HG03521 (cell line): ENCODE measurements around the gene SERPINB2.

Experiments used
- ATAC-seq: cut with Tn5 transposase; IDR thresholded peaks from one replicate; pipeline ENCODE4 v1.9.1; 2021; ENCODE audit warnings: mild to moderate bottlenecking, moderate library complexity; ENCODE audit not compliant: unreplicated experiment

Gene SERPINB2

GRCh38 chr18:63887424-63887823 is at the start of gene SERPINB2:
SERPINB2 (plus strand) TSS chr18:63887705; CDS start chr18:63891445, 3,740 bp downstream.
- ATAC-seq = no peak

- ATAC-seq = no peak
Measured at GRCh38 chr18:63843008-63843407, 44.5 kb upstream of the SERPINB2 start.

- peak; percentile 58 for ATAC-seq
Measured at GRCh38 chr18:63844254-63844653, 43.3 kb upstream of the SERPINB2 start.

GRCh38 chr18:63848159-63848558 is 39.3 kb upstream of the SERPINB2 start:
- peak; percentile 56 for ATAC-seq

GRCh38 chr18:63850020-63850419 is 37.5 kb upstream of the SERPINB2 start:
- no peak for ATAC-seq

GRCh38 chr18:63850636-63851035 is 36.9 kb upstream of the SERPINB2 start:
- no peak for ATAC-seq

GRCh38 chr18:63858456-63858855 is 29.0 kb upstream of the SERPINB2 start:
- ATAC-seq = no peak

- no peak for ATAC-seq
Measured at GRCh38 chr18:63859781-63860475, 27.6 kb upstream of the SERPINB2 start.

GRCh38 chr18:63860531-63860930 is 27.0 kb upstream of the SERPINB2 start:
- ATAC-seq = no peak

GRCh38 chr18:63867368-63868125 is 20.0 kb upstream of the SERPINB2 start:
- no peak for ATAC-seq

GRCh38 chr18:63868546-63868945 is 19.0 kb upstream of the SERPINB2 start:
- ATAC-seq = no peak

GRCh38 chr18:63869374-63869773 is 18.1 kb upstream of the SERPINB2 start:
- ATAC-seq = no peak

GRCh38 chr18:63869851-63870250 is 17.7 kb upstream of the SERPINB2 start:
- no peak for ATAC-seq

GRCh38 chr18:63871836-63872235 is 15.7 kb upstream of the SERPINB2 start:
- ATAC-seq = no peak

- no peak for ATAC-seq
Measured at GRCh38 chr18:63872586-63872985, 14.9 kb upstream of the SERPINB2 start.

GRCh38 chr18:63878343-63878742 is 9.2 kb upstream of the SERPINB2 start:
- no peak for ATAC-seq

GRCh38 chr18:63878925-63879324 is 8.6 kb upstream of the SERPINB2 start:
- no peak for ATAC-seq

- no peak for ATAC-seq
Measured at GRCh38 chr18:63879709-63880108, 7.8 kb upstream of the SERPINB2 start.

GRCh38 chr18:63881851-63882250 is 5.7 kb upstream of the SERPINB2 start:
- ATAC-seq = no peak

- ATAC-seq = no peak
Measured at GRCh38 chr18:63882333-63883141, 5.0 kb upstream of the SERPINB2 start.

GRCh38 chr18:63883617-63884016 is 3.9 kb upstream of the SERPINB2 start:
- no peak for ATAC-seq
